NCI-H2081 treated with DMSO at 0.1 percent for 48 hours (cell line): ENCODE results near the gene NUP210L.
"Not testable (repeated sequence)": the region's sequence is repeated elsewhere in the genome, so short reads cannot be mapped to it uniquely, and the experiment has no call there.

Source experiments
- DNase-seq: peaks from one replicate; lab custom pipeline; 2025; lab: John Stamatoyannopoulos, UW

NUP210L gene

GRCh38 chr1:154170547-154171222, 15.8 kb upstream of the NUP210L start:
- no peak for DNase-seq

GRCh38 chr1:154167461-154167860, 12.6 kb upstream of the NUP210L start:
- no peak for DNase-seq

GRCh38 chr1:154166207-154166606, 11.3 kb upstream of the NUP210L start:
- DNase-seq: no peak

- DNase-seq: no peak
Measured at GRCh38 chr1:154159554-154159953, 4.7 kb upstream of the NUP210L start.

GRCh38 chr1:154158307-154159125, 3.6 kb upstream of the NUP210L start:
- no peak for DNase-seq

GRCh38 chr1:154157520-154158306, 2.8 kb upstream of the NUP210L start:
- no peak for DNase-seq

DNA sequence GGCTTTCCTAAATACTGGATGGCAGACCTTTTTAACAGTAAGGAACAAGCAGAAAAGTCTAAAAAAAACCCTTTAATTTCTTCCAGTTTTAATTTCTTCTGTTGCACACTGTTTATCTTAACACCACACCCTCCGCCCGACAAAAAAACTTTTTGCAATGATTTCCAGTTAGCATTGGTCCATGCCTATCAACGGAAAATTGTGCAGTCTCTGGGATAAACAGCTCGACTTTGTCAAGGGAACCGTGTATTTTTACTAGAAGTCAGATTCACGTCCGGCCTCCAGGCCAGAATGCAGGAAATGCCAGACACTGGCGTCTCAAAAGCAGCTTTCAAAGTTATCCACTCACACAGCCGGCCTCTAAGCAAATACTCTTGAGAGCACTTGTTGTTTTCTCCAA, 378 bp upstream of the NUP210L start:
- DNase-seq: no peak

DNA sequence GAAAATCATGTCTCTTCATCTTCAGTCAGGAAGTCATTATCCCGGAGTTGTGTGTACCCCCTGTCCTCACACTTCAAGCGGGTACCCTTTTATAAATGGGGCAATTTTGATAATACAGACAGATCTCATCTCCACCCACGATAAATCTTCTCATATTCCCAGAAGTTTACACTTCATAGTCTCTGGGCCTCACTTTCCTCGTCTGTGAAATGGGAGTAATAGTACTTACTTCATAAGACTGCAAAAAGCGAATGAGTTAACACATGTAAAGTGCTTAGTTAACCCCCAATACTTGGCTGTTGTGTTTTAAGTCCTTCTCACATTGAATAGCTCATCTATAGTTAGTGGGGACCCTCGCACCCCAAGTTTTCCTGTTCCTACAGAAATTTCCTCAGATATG, 820 bp downstream of the NUP210L start:
- no peak for DNase-seq

- no peak for DNase-seq
Measured at GRCh38 chr1:154151311-154151710, 3.6 kb downstream of the NUP210L start.

GRCh38 chr1:154148807-154149206, 6.1 kb downstream of the NUP210L start:
- no peak for DNase-seq

- not testable (repeated sequence) for DNase-seq
Measured at GRCh38 chr1:154147505-154147904, 7.4 kb downstream of the NUP210L start.

DNA sequence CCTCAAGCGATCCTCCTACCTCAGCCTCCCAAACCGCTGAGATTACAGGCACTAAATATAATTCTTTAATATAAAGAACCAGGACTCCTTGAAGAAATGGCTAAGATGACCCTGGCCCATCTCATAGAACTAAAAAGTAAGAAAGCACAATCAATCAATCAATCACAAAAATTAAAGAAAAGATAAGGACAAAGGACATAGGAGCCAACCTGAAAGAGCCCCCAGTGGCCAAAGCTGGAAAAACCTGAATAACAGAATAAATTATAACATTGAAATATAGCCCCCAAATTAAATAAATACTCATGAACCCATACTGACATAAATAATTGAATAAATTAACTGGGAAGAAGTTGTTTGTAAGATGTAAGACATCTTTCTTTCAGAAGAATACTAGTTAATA, 8.9 kb downstream of the NUP210L start:
- no peak for DNase-seq

DNA sequence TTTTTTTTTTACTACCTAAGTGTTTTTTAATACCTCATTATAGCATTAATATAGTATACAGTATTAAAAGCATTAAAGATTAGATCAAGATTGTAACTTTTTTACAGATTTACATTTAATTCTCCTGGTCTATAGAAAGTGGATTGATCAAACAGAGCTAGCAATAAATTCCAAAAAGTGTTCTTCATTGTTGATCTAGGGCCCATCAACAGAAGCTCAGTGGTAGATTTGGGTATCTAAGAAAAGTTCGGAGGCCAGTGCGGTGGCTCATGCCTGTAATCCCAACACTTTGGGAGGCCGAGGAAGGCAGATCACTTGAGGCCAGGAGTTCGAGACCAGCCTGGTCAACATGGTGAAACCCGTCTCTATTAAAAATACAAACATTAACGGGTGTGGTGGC, 12.5 kb downstream of the NUP210L start:
- DNase-seq: no peak

- no peak for DNase-seq
Measured at GRCh38 chr1:154141240-154141639, 13.6 kb downstream of the NUP210L start.

DNA sequence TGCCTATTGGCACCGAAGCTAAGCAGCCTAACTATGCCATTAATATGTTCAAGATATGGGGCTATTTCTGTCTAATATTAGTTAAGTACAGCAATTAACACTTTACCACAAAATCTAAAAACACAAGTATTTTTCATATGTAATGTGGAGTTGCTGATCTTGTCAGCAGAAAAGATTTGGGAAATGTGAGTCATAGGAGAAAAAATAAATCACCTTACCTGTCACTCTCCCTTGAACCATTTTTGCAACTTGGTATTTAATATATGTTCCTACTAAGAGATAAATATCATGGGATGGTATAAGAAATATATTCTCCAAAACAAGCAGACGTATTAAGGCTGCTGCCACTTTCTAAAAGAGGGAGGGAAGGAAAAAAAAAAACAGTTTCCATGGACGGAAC, 17.0 kb downstream of the NUP210L start:
- DNase-seq: no peak

DNA sequence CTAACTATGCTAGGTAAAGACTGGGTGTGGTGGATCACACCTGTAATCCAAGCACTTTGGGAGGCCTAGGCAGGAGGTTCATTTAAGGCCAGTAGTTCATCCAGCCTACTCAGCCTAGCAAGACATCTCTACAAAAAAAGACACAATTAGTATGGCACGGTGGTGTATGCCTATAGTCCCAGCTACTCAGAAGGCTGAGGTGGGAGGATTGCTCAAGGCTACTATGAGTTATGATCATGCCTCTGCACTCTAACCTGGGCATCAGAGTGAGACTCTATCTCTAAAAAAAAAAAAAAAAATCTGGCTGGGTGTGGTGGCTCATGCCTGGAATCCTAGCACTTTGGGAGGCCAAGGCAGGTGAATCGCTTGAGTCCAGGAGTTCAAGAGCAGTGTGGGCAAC, 21.6 kb downstream of the NUP210L start:
- no peak for DNase-seq

- DNase-seq: no peak
Measured at GRCh38 chr1:154129391-154129970, 25.4 kb downstream of the NUP210L start.

- not testable (repeated sequence) for DNase-seq
Measured at GRCh38 chr1:154123205-154123604, 31.7 kb downstream of the NUP210L start.

DNA sequence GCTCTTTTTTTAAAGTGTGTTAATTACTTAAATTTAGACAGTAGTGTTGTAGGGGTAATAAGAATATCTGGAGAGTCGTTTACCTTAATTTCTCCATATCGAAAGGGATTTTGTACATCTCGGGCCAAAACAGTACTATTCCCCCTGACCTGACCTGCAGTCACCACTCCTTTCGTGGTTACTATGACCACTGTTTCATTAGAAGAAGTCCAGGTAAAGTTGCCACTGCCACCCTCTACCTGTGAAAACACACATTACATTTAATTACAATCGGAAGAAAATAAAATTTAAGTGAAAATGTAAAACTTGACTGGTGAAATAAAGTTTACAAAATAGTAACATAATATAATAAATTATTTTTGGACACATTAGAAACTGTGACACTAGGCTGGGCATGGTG, 37.2 kb downstream of the NUP210L start:
- no peak for DNase-seq

- no peak for DNase-seq
Measured at GRCh38 chr1:154115180-154115579, 39.7 kb downstream of the NUP210L start.

DNA sequence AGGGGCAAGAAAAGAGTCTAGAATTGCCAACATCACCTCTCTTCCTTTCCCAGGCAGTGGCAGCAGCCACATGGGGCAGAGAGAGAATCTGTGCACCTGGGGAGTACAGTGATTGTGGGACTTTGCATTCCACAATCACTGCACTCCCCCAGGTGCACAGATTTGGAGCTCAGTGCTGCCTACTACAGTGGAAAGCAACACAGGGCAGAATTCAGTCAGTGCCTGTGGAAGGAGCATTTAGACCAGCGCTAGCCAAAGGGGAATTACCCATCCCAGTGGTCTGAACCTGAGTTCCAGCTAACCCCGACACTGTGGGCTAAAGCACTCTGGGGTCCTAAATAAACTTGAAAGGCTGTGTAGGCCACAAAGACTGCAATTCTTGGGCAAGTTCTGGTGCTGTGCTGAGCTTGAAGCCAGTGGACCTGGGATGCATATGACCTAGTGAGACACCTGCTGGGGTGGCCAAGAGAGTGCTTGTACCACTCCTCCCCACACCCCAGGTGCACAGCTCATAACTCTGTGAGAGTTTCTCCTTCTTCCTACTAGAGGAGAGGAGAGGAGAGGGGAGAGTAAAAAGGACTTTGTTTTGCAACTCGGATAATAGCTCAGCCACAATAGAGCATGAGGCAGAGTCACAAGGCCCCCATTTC, 50.3 kb downstream of the NUP210L start:
- DNase-seq: no peak

GRCh38 chr1:154100141-154100540, 54.7 kb downstream of the NUP210L start:
- DNase-seq: not testable (repeated sequence)
